Gastrocnemius medialis (tissue), 4 donors: ENCODE results near the gene CRK. TPM values are rescaled to one million over a fixed set of nuclear protein-coding genes. Genes with fewer than 3 reads are reported as not detected.
A peak's percentile ranks its signal among the peaks of the same experiment; 100 is the strongest.
"Not testable (repeated sequence)": the region's sequence is repeated elsewhere in the genome, so short reads cannot be mapped to it uniquely, and the experiment has no call there.

Experiments
- ATAC-seq, 2 donors: fragments of 150-250 bp; one replicate each; pipeline ENCODE4 v1.9.1; 2016
- DNase-seq, 2 donors: peaks; one replicate each; pipeline ENCODE4 v3.0.0-alpha.2; 2019
- H3K27ac ChIP-seq, 4 donors: fragments of 200-600 bp; sonication (generic); 1 replicate in 1 of 4; 2 replicates in 3 of 4; pipeline ENCODE4 v1.5.1; 2016 to 2018; ENCODE audit warnings: mild to moderate bottlenecking in 2 of 4, moderate library complexity in 1 of 4
- H3K27me3 ChIP-seq, 3 donors: fragments of 200-600 bp; sonication (generic) in 2 of 3; 1 replicate in 1 of 3; 2 replicates in 2 of 3; pipeline versions ENCODE4 v1.5.1 to v1.6.0; 2016 to 2019; ENCODE audit warnings: mild to moderate bottlenecking in 1 of 3, moderate library complexity in 1 of 3
- H3K36me3 ChIP-seq, 2 donors: fragments of 200-600 bp; sonication (generic) in 1 of 2; one replicate each; pipeline ENCODE4 v1.5.1; 2017 to 2018
- H3K4me1 ChIP-seq, 2 donors: fragments of 200-600 bp; sonication (generic) in 1 of 2; one replicate each; pipeline ENCODE4 v1.5.1; 2016 to 2017; ENCODE audit warnings: mild to moderate bottlenecking in 2 of 2
- H3K4me3 ChIP-seq, 4 donors: fragments of 200-600 bp; sonication (generic) in 3 of 4; 1 replicate in 1 of 4; 2 replicates in 3 of 4; pipeline ENCODE4 v1.5.1; 2016 to 2019; ENCODE audit warnings: mild to moderate bottlenecking in 2 of 4
- H3K9me3 ChIP-seq, 3 donors: fragments of 200-600 bp; sonication (generic) in 2 of 3; 1 replicate in 1 of 3; 2 replicates in 2 of 3; pipeline ENCODE4 v1.5.1; 2016 to 2019
- CTCF ChIP-seq, 5 experiments: fragments of 450-650 bp in 3 of 5; fragments of 200-600 bp in 2 of 5; sonication (generic) in 2 of 5; IDR thresholded peaks in 4 of 5; conservative IDR thresholded peaks in 1 of 5; 1 replicate in 4 of 5; 2 replicates in 1 of 5; pipeline ENCODE4 v1.5.1; 2016 to 2019; ENCODE audit warnings: antibody characterized with exemption in 5 of 5, mild to moderate bottlenecking in 3 of 5, moderate library complexity in 3 of 5
- POLR2A ChIP-seq, 2 donors: fragments of 450-650 bp; IDR thresholded peaks; one replicate each; pipeline ENCODE4 v1.6.1; 2017; ENCODE audit warnings: antibody characterized with exemption in 2 of 2, mild to moderate bottlenecking in 2 of 2, moderate library complexity in 2 of 2
- in situ Hi-C, 4 donors: fragments of 200-750 bp; cut with MboI; loops; one replicate each; pipeline versions ENCODE4 v1.15.0 to v1.8.0; 2017; ENCODE audit warnings: low sequenced_read_pairs in 4 of 4
- intact Hi-C: fragments of 100-400 bp; cut with DNase I; formaldehyde crosslinking; loops from one replicate; pipeline ENCODE4 v1.15.1; 2023; ENCODE audit warnings: low total_unique reads
- total RNA-seq, 4 donors: library from RNA; depleted of rRNA; stranded (reverse); fragments of >200 nt; gene quantifications; one replicate each; pipeline versions ENCODE4 v1.1.0 to v1.2.3, GENCODE V29; 2016

CRK gene
- total RNA-seq, 4 donors from 2014 or later: 48.6 to 64.6 (median 56.7) TPM

- TF ChIP-seq CTCF (IDR thresholded peaks at IDR 0.05 in 4 of 5, conservative IDR thresholded peaks at IDR 0.05 in 1 of 5) (no peak), POLR2A (IDR thresholded peaks at IDR 0.05) (no peak)
- H3K36me3 ChIP-seq: peaks cover 0 to 6% of the 10 kb centered on the region in 2 donors
- in situ Hi-C loops: loop anchor here in 1 of 4 donors (10.0 kb wide), 3 partner anchors 48 to 88 kb away; partner anchors contain the start of genes INPP5K and YWHAE
- DNase-seq (no peak), ATAC-seq (no peak)
- peak overlapping the region; percentile 94 to 99 (median 96) for H3K27ac ChIP-seq
- intact Hi-C loops: loop anchor here (10.0 kb wide), 1 partner anchor 192 kb away; the partner anchor contains the start of genes RILP and SCARF1
- no peaks in the 10 kb centered on the region for H3K9me3 ChIP-seq
- peaks cover 41 to 56% of the 10 kb centered on the region in 2 donors for H3K4me1 ChIP-seq
- H3K27me3 ChIP-seq: no peaks in the 10 kb centered on the region
- no peak overlapping the region for H3K4me3 ChIP-seq
Observed at GRCh38 chr17:1452836-1453235, 3.2 kb downstream of the CRK start.

- H3K27ac ChIP-seq: peak overlapping the region in 2 of 4 donors; percentile 15 to 22
- not testable (repeated sequence) for DNase-seq, H3K27me3 ChIP-seq, H3K4me3 ChIP-seq, H3K9me3 ChIP-seq, H3K36me3 ChIP-seq, ATAC-seq
- intact Hi-C loops (loop anchor here (10.0 kb wide), 1 partner anchor 195 kb away; the partner anchor contains the start of genes RILP and SCARF1), in situ Hi-C loops (loop anchor here in 1 of 4 donors (10.0 kb wide), 3 partner anchors 45 to 85 kb away; partner anchors contain the start of genes INPP5K and YWHAE)
- peaks cover 66 to 68% of the 10 kb centered on the region in 2 donors for H3K4me1 ChIP-seq
Observed at GRCh38 chr17:1450261-1450660, 5.8 kb downstream of the CRK start.

- H3K27me3 ChIP-seq: no peaks in the 10 kb centered on the region
- in situ Hi-C loops: no loop called here
- ATAC-seq (no peak), DNase-seq (no peak)
- intact Hi-C loops: loop anchor here (5.0 kb wide), 1 partner anchor 72 kb away; no protein-coding TSS in a partner anchor
- H3K4me1 ChIP-seq: peaks cover 66% of the 10 kb centered on the region in 2 donors
- H3K4me3 ChIP-seq: no peak overlapping the region
- no peaks in the 10 kb centered on the region for H3K9me3 ChIP-seq
- TF ChIP-seq POLR2A (IDR thresholded peaks at IDR 0.05): no peak
- no peak for TF ChIP-seq CTCF (IDR thresholded peaks at IDR 0.05 in 4 of 5, conservative IDR thresholded peaks at IDR 0.05 in 1 of 5)
- peak overlapping the region in 2 of 4 donors; percentile 15 to 22 for H3K27ac ChIP-seq
- H3K36me3 ChIP-seq: peaks cover 0 to 6% of the 10 kb centered on the region in 2 donors
Observed at GRCh38 chr17:1449412-1449967, 6.5 kb downstream of the CRK start.

GRCh38 chr17:1447052-1447451, 9.0 kb downstream of the CRK start:
- Histone ChIP-seq H3K36me3 (no peaks in the 10 kb centered on the region), H3K27ac (peak overlapping the region; percentile 57 to 75 (median 67)), H3K4me3 (no peak overlapping the region), H3K27me3 (no peaks in the 10 kb centered on the region), H3K9me3 (no peaks in the 10 kb centered on the region), H3K4me1 (peaks cover 42 to 43% of the 10 kb centered on the region in 2 donors)
- TF ChIP-seq CTCF (IDR thresholded peaks at IDR 0.05 in 4 of 5, conservative IDR thresholded peaks at IDR 0.05 in 1 of 5) (no peak), POLR2A (IDR thresholded peaks at IDR 0.05) (no peak)
- intact Hi-C loops: loop anchor here (5.0 kb wide), 1 partner anchor 70 kb away; no protein-coding TSS in a partner anchor
- DNase-seq (no peak), ATAC-seq (no peak)
- in situ Hi-C loops: no loop called here

- no peaks in the 10 kb centered on the region for H3K9me3 ChIP-seq
- no peak overlapping the region for H3K4me3 ChIP-seq
- intact Hi-C loops (loop anchor here (5.0 kb wide), 1 partner anchor 69 kb away; no protein-coding TSS in a partner anchor), in situ Hi-C loops (no loop called here)
- TF ChIP-seq POLR2A (IDR thresholded peaks at IDR 0.05) (no peak), CTCF (IDR thresholded peaks at IDR 0.05 in 4 of 5, conservative IDR thresholded peaks at IDR 0.05 in 1 of 5) (no peak)
- no peaks in the 10 kb centered on the region for H3K27me3 ChIP-seq
- H3K4me1 ChIP-seq: peaks cover 37 to 38% of the 10 kb centered on the region in 2 donors
- H3K27ac ChIP-seq: peak overlapping the region; percentile 57 to 75 (median 67)
- ATAC-seq: peak; percentile 11 to 21
- no peak for DNase-seq
- no peaks in the 10 kb centered on the region for H3K36me3 ChIP-seq
Observed at GRCh38 chr17:1446201-1446600, 9.8 kb downstream of the CRK start.

- intact Hi-C loops: loop anchor here (5.0 kb wide), 1 partner anchor 68 kb away; no protein-coding TSS in a partner anchor
- H3K36me3 ChIP-seq, H3K4me3 ChIP-seq, in situ Hi-C loops, H3K9me3 ChIP-seq, DNase-seq, H3K27me3 ChIP-seq: not testable (repeated sequence)
- peaks cover 37 to 38% of the 10 kb centered on the region in 2 donors for H3K4me1 ChIP-seq
- ATAC-seq: peak; percentile 56 to 78
- H3K27ac ChIP-seq: peak overlapping the region; percentile 57 to 75 (median 67)
Observed at GRCh38 chr17:1445695-1446094, 10.3 kb downstream of the CRK start.

- peaks cover 32 to 43% of the 10 kb centered on the region in 2 donors for H3K4me1 ChIP-seq
- H3K36me3 ChIP-seq, H3K27ac ChIP-seq, H3K4me3 ChIP-seq, H3K9me3 ChIP-seq, DNase-seq, H3K27me3 ChIP-seq, intact Hi-C loops, ATAC-seq, in situ Hi-C loops: not testable (repeated sequence)
Observed at GRCh38 chr17:1442721-1443120, 13.3 kb downstream of the CRK start.
